ENCODE results near the gene HIBADH.

- TF ChIP-seq TARDBP (IDR thresholded peaks at IDR 0.05) = no peak
- no peak for TF ChIP-seq FOXK2 (IDR thresholded peaks at IDR 0.05)
- no peak for TF ChIP-seq FOXM1 (IDR thresholded peaks at IDR 0.05; ENCODE audit: borderline replicate concordance)
- no peak for TF ChIP-seq SP1 (IDR thresholded peaks at IDR 0.05)
- no peak for TF ChIP-seq SUZ12 (IDR thresholded peaks at IDR 0.05)
- TF ChIP-seq HDGF (IDR thresholded peaks at IDR 0.05; ENCODE audit: borderline replicate concordance) = no peak
- no peak for TF ChIP-seq ZNF384 (IDR thresholded peaks at IDR 0.05)
- TF ChIP-seq ELF4 (IDR thresholded peaks at IDR 0.05) = no peak
These were observed 171.1 kb downstream of the HIBADH start for GRCh38 chr7:27491534-27491933.
